Measurements from ENCODE around the gene ALDH3B2. TPM values are rescaled to one million over a fixed set of nuclear protein-coding genes. Genes with fewer than 3 reads are reported as not detected.

Gene ALDH3B2
- total RNA-seq, 2 experiments from 2014 or later: 1.5 to 8.0 TPM

GRCh38 chr11:67615728-67616430 is 58.5 kb downstream of the ALDH3B2 start:
- no TSS peak for BruUV-seq (replicated peaks)
- no peak overlapping the region for H2AFZ ChIP-seq (ENCODE audit: low read length)
- no peaks in the 10 kb centered on the region for H3K9me3 ChIP-seq (ENCODE audit: low read length)
- peaks cover 28% of the 10 kb centered on the region for H3K36me3 ChIP-seq (ENCODE audit: insufficient read depth, low read length)
- no peak overlapping the region for H3K4me2 ChIP-seq (ENCODE audit: low read length)
- ChIA-PET CTCF (ENCODE audit: unreplicated experiment) (interaction anchor here (0.5 to 1.1 kb wide), 2 partner anchors 36 to 260 kb away, joined by 3 to 6 read pairs; no protein-coding TSS in a partner anchor), POLR2A (interaction anchor here (0.6 kb wide), 1 partner anchor 754 kb away, joined by 3 read pairs; no protein-coding TSS in a partner anchor)
- no peaks in the 10 kb centered on the region for H4K20me1 ChIP-seq (ENCODE audit: insufficient read depth, low read length)
- TF ChIP-seq EZH2phosphoT487 (IDR thresholded peaks at IDR 0.05; ENCODE audit: borderline replicate concordance, low read depth, low read length): no peak
- TF ChIP-seq, protein P1, sequence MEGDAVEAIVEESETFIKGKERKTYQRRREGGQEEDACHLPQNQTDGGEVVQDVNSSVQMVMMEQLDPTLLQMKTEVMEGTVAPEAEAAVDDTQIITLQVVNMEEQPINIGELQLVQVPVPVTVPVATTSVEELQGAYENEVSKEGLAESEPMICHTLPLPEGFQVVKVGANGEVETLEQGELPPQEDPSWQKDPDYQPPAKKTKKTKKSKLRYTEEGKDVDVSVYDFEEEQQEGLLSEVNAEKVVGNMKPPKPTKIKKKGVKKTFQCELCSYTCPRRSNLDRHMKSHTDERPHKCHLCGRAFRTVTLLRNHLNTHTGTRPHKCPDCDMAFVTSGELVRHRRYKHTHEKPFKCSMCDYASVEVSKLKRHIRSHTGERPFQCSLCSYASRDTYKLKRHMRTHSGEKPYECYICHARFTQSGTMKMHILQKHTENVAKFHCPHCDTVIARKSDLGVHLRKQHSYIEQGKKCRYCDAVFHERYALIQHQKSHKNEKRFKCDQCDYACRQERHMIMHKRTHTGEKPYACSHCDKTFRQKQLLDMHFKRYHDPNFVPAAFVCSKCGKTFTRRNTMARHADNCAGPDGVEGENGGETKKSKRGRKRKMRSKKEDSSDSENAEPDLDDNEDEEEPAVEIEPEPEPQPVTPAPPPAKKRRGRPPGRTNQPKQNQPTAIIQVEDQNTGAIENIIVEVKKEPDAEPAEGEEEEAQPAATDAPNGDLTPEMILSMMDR (conservative IDR thresholded peaks at IDR 0.05; ENCODE audit: low read length): peak; percentile 44; the same call in 1 of the 2 replicates
- H3K4me3 ChIP-seq (ENCODE audit: low read depth, low read length, poor library complexity, severe bottlenecking): no peak overlapping the region
- intact Hi-C loops (cut with micrococcal nuclease; ENCODE audit: unreplicated experiment): no loop called here
- H3K79me2 ChIP-seq (ENCODE audit: insufficient read depth, low read depth, low read length): no peaks in the 10 kb centered on the region
- no peaks in the 10 kb centered on the region for H3K9me2 ChIP-seq (ENCODE audit: insufficient read depth, low read length)
- no peak for DNase-seq (ENCODE audit: low spot score)
- H3K27ac ChIP-seq (ENCODE audit: low read depth, low read length, poor library complexity, severe bottlenecking): no peak overlapping the region
- H3K4me1 ChIP-seq (ENCODE audit: insufficient read depth, low read length, poor library complexity, severe bottlenecking): peaks cover 34% of the 10 kb centered on the region

GRCh38 chr11:67614730-67615714 is 59.4 kb downstream of the ALDH3B2 start:
- intact Hi-C loops (cut with micrococcal nuclease; ENCODE audit: unreplicated experiment): loop anchor here (1.0 kb wide), 1 partner anchor 43 kb away; no protein-coding TSS in a partner anchor
- H3K9me3 ChIP-seq (ENCODE audit: low read length): no peaks in the 10 kb centered on the region
- peak; percentile 67 for DNase-seq (ENCODE audit: low spot score)
- TF ChIP-seq EZH2phosphoT487 (IDR thresholded peaks at IDR 0.05; ENCODE audit: borderline replicate concordance, low read depth, low read length): no peak
- TF ChIP-seq, protein P1 (conservative IDR thresholded peaks at IDR 0.05; ENCODE audit: low read length): peak; percentile 77
- no peaks in the 10 kb centered on the region for H4K20me1 ChIP-seq (ENCODE audit: insufficient read depth, low read length)
- peaks cover 36% of the 10 kb centered on the region for H3K36me3 ChIP-seq (ENCODE audit: insufficient read depth, low read length)
- no peak overlapping the region for H2AFZ ChIP-seq (ENCODE audit: low read length)
- ChIA-PET POLR2A (interaction anchor here (0.7 to 1.2 kb wide), 3 partner anchors 15 to 52 kb away, joined by 3 to 4 read pairs (median 3); no protein-coding TSS in a partner anchor), CTCF (ENCODE audit: unreplicated experiment) (interaction anchor here (0.5 to 1.3 kb wide), 5 partner anchors 15 to 260 kb away, joined by 3 to 6 read pairs (median 3); no protein-coding TSS in a partner anchor)
- peak overlapping the region; percentile 91 for H3K27ac ChIP-seq (ENCODE audit: low read depth, low read length, poor library complexity, severe bottlenecking)
- H3K4me3 ChIP-seq (ENCODE audit: low read depth, low read length, poor library complexity, severe bottlenecking): peak overlapping the region; percentile 59
- H3K9me2 ChIP-seq (ENCODE audit: insufficient read depth, low read length): no peaks in the 10 kb centered on the region
- H3K4me2 ChIP-seq (ENCODE audit: low read length): peak overlapping the region; percentile 78
- H3K4me1 ChIP-seq (ENCODE audit: insufficient read depth, low read length, poor library complexity, severe bottlenecking): peaks cover 34% of the 10 kb centered on the region
- H3K79me2 ChIP-seq (ENCODE audit: insufficient read depth, low read depth, low read length): no peaks in the 10 kb centered on the region
- no TSS peak for BruUV-seq (replicated peaks)

Data from OCI-LY7 (cell line).